SK-N-SH (cell line): Measurements from ENCODE around the gene AQP1. TPM values are rescaled to one million over a fixed set of nuclear protein-coding genes. Genes with fewer than 3 reads are reported as not detected.

ENCODE experiments used
- CTCF ChIA-PET: fragments of 300-600, 350-600 bp; formaldehyde crosslinking; extraction: SDS; loops from one replicate; lab custom pipeline; 2021; lab: Yijun Ruan, JAX
- POLR2A ChIA-PET: fragments of 350-600 bp; sonication (Branson Sonifier 250); formaldehyde crosslinking; extraction: SDS; loops from one replicate; lab custom pipeline; 2020; ENCODE audit warnings: antibody characterized with exemption, inconsistent platforms; lab: Yijun Ruan, JAX
- DNase-seq: peaks from one replicate; pipeline ENCODE4 v3.0.0; 2012
- H2AFZ ChIP-seq: fragments of 200-600 bp; sonication (generic); 2 replicates; pipeline ENCODE4 v1.8.1; 2016; ENCODE audit warnings: antibody characterized with exemption, mild to moderate bottlenecking, low read depth
- H3F3A ChIP-seq: fragments of 200-600 bp; sonication (generic); replicated peaks from 2 replicates; pipeline ENCODE3; 2016; ENCODE audit warnings: antibody characterized with exemption, mild to moderate bottlenecking; ENCODE audit not compliant: insufficient read depth
- H3K27ac ChIP-seq, 2 experiments: fragments of 200-500 bp in 1 of 2; fragments of 200-600 bp in 1 of 2; sonication (Bioruptor generic) in 1 of 2; sonication (generic), shearing (Covaris generic) in 1 of 2; 2 replicates each; pipeline versions ENCODE4 v1.5.1 to v1.6.1; 2014 to 2016; ENCODE audit warnings: low read depth in 2 of 2, inconsistent platforms in 1 of 2, low read length in 1 of 2, mild to moderate bottlenecking in 1 of 2, mixed read lengths in 1 of 2
- H3K27me3 ChIP-seq: fragments of 200-600 bp; sonication (generic), shearing (Covaris generic); 2 replicates; pipeline ENCODE4 v1.6.1; 2016; ENCODE audit warnings: mixed run types; ENCODE audit not compliant: insufficient read depth
- H3K36me3 ChIP-seq, 2 experiments: fragments of 200-500 bp in 1 of 2; fragments of 200-600 bp in 1 of 2; sonication (Bioruptor generic) in 1 of 2; sonication (generic) in 1 of 2; replicated peaks in 1 of 2; 2 replicates each; pipeline versions ENCODE3 to v1.5.1; 2014 to 2016; ENCODE audit warnings: low read length in 1 of 2, mild to moderate bottlenecking in 1 of 2; ENCODE audit not compliant: insufficient read depth in 2 of 2, control insufficient read depth in 1 of 2
- H3K4me1 ChIP-seq, 2 experiments: fragments of 200-500 bp in 1 of 2; fragments of 200-600 bp in 1 of 2; sonication (Bioruptor generic) in 1 of 2; sonication (generic), shearing (Covaris generic) in 1 of 2; 2 replicates each; pipeline versions ENCODE4 v1.5.1 to v1.6.1; 2014 to 2016; ENCODE audit warnings: low read depth in 1 of 2, low read length in 1 of 2, mixed run types in 1 of 2; ENCODE audit not compliant: insufficient read depth in 2 of 2, control insufficient read depth in 1 of 2
- H3K4me2 ChIP-seq: fragments of 200-600 bp; sonication (generic), shearing (Covaris generic); 2 replicates; pipeline ENCODE4 v1.6.1; 2017; ENCODE audit warnings: mixed run types
- H3K4me3 ChIP-seq, 2 experiments: fragments of 200-500 bp in 1 of 2; fragments of 200-600 bp in 1 of 2; sonication (Bioruptor generic) in 1 of 2; sonication (generic), shearing (Covaris generic) in 1 of 2; 2 replicates each; pipeline versions ENCODE4 v1.5.1 to v1.8.1; 2014 to 2016; ENCODE audit warnings: low read depth in 2 of 2, inconsistent platforms in 1 of 2, low read length in 1 of 2, mild to moderate bottlenecking in 1 of 2, mixed read lengths in 1 of 2, moderate library complexity in 1 of 2
- H3K79me2 ChIP-seq: fragments of 200-600 bp; sonication (generic); 2 replicates; pipeline ENCODE4 v1.8.1; 2017; ENCODE audit warnings: mild to moderate bottlenecking; ENCODE audit not compliant: insufficient read depth
- H3K9ac ChIP-seq: fragments of 200-600 bp; sonication (generic); 2 replicates; pipeline ENCODE4 v1.6.1; 2017; ENCODE audit warnings: mixed run types
- H3K9me2 ChIP-seq: fragments of 200-600 bp; sonication (generic); 2 replicates; pipeline ENCODE4 v1.6.1; 2017; ENCODE audit warnings: mixed run types
- H3K9me3 ChIP-seq: fragments of 200-600 bp; sonication (generic); 2 replicates; pipeline ENCODE4 v1.6.1; 2017; ENCODE audit warnings: mixed run types, mild to moderate bottlenecking, moderate library complexity
- H4K20me1 ChIP-seq: fragments of 200-600 bp; sonication (generic); 2 replicates; pipeline ENCODE4 v1.6.1; 2017; ENCODE audit warnings: mild to moderate bottlenecking, mixed run types; ENCODE audit not compliant: insufficient read depth
- CHD2 ChIP-seq: fragments of 150-350 bp; IDR thresholded peaks from 2 replicates; pipeline ENCODE4 v1.6.1; 2018; ENCODE audit warnings: low read length; ENCODE audit not compliant: partially characterized antibody
- FOSL2 ChIP-seq: IDR thresholded peaks from 2 replicates; pipeline ENCODE4 v1.4.0; 2012; ENCODE audit warnings: low read depth, mild to moderate bottlenecking, moderate library complexity, borderline replicate concordance
- GATA2 ChIP-seq: sonication (generic); formaldehyde crosslinking; IDR thresholded peaks from 2 replicates; pipeline ENCODE4 v1.5.0; 2020; ENCODE audit warnings: mild to moderate bottlenecking, missing genetic modification reagents
- JUND ChIP-seq: IDR thresholded peaks from 2 replicates; pipeline ENCODE4 v1.4.0; 2012
- NFIC ChIP-seq: IDR thresholded peaks from 2 replicates; pipeline ENCODE4 v1.4.0; 2012; ENCODE audit warnings: borderline replicate concordance
- NRF1 ChIP-seq: IDR thresholded peaks from 2 replicates; pipeline ENCODE4 v1.6.1; 2012; ENCODE audit warnings: low read depth, mild to moderate bottlenecking, low read length
- RAD21 ChIP-seq: IDR thresholded peaks from 2 replicates; pipeline ENCODE4 v1.6.1; 2012; ENCODE audit warnings: mild to moderate bottlenecking, low read length
- RFX5 ChIP-seq: IDR thresholded peaks from 2 replicates; pipeline ENCODE4 v1.6.1; 2012; ENCODE audit warnings: mild to moderate bottlenecking, improper control_type of control experiment, low read length
- RXRA ChIP-seq: IDR thresholded peaks from 2 replicates; pipeline ENCODE4 v1.4.0; 2012; ENCODE audit warnings: low read depth, mild to moderate bottlenecking, borderline replicate concordance
- TAF1 ChIP-seq: IDR thresholded peaks from 2 replicates; pipeline ENCODE4 v1.6.1; 2012; ENCODE audit warnings: low read depth, mild to moderate bottlenecking, low read length, moderate library complexity, borderline replicate concordance
- TCF12 ChIP-seq: IDR thresholded peaks from 2 replicates; pipeline ENCODE4 v1.4.0; 2012
- TEAD4 ChIP-seq: IDR thresholded peaks from 2 replicates; pipeline ENCODE4 v1.4.0; 2012; ENCODE audit warnings: mild to moderate bottlenecking, borderline replicate concordance; ENCODE audit not compliant: insufficient read depth
- WGBS: methylation state at CpG from one replicate; pipeline ENCODE4 v1.1.6; 2017; ENCODE audit warnings: low lambda C conversion rate; 5-methylcytosine and 5-hydroxymethylcytosine counted together
- polyA plus RNA-seq, 3 experiments: library from polyadenylated mRNA; depleted of rRNA; stranded (reverse); fragments of >200 nt; gene quantifications; 2 replicates each; pipeline ENCODE4 v1.2.3, GENCODE V29; 2012
- TF ChIP-seq, protein P1 (sequence below): IDR thresholded peaks from 2 replicates; pipeline ENCODE4 v1.4.0; 2012; ENCODE audit warnings: low read depth
- TF ChIP-seq, protein P2 (sequence below): IDR thresholded peaks from 2 replicates; pipeline ENCODE4 v1.4.0; 2012; ENCODE audit warnings: low read depth, borderline replicate concordance
- TF ChIP-seq, protein P3 (sequence below): IDR thresholded peaks from 2 replicates; pipeline ENCODE4; 2012
- TF ChIP-seq, protein P4 (sequence below): fragments of 150-350 bp; IDR thresholded peaks from 2 replicates; pipeline ENCODE4 v1.6.1; 2016; ENCODE audit warnings: mild to moderate bottlenecking, low read depth, low read length
- TF ChIP-seq, protein P5 (sequence below): fragments of 150-350 bp; IDR thresholded peaks from 2 replicates; pipeline ENCODE4 v1.6.1; 2017; ENCODE audit warnings: antibody characterized with exemption, low read length, low read depth, borderline replicate concordance
- TF ChIP-seq, protein P6 (sequence below): IDR thresholded peaks from 2 replicates; pipeline ENCODE4 v1.4.0; 2012; ENCODE audit warnings: low read depth, borderline replicate concordance
- TF ChIP-seq, protein P7 (sequence below): IDR thresholded peaks from 2 replicates; pipeline ENCODE4 v1.6.1; 2012; ENCODE audit warnings: mild to moderate bottlenecking, low read depth, low read length, moderate library complexity

Gene AQP1
- polyA plus RNA-seq, 1 of the 3 experiments (the other 2 are of a cell fraction): 1.7 TPM

DNA sequence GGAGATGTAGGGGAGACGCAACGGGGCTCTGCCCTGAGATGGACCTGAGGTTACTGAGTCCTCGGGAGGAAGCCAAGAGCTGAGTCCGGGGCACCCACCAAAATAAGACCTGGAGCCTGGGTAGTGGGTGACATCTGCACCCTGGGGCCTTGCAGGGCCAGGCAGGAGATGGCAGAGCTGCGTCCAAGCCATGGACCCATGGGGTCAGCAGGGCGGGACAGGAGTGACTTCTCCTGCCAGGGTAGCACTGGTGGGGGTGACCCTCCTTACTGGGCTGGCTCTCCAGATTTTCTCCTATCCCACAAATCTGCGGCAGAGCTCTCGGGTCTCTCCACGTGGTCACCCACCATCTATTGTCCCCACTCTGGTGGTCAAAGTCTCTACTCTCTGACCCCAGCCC lies 54.2 kb downstream of the AQP1 start:
- no peaks in the 10 kb centered on the region for H3F3A ChIP-seq
- H3K4me2 ChIP-seq: no peak overlapping the region
- no peak overlapping the region for H3K4me3 ChIP-seq
- CTCF ChIA-PET: interaction anchor here (0.6 to 13.1 kb wide), 6 partner anchors 8 to 157 kb away, joined by 4 to 119 read pairs (median 19); no protein-coding TSS in a partner anchor
- no peaks in the 10 kb centered on the region for H3K4me1 ChIP-seq
- H3K36me3 ChIP-seq: no peaks in the 10 kb centered on the region
- no peaks in the 10 kb centered on the region for H4K20me1 ChIP-seq
- no peaks in the 10 kb centered on the region for H3K9me3 ChIP-seq
- H3K27me3 ChIP-seq: peaks cover 55% of the 10 kb centered on the region
- 77% methylated on average over 7 of the region's 9 CpGs for WGBS
- TF ChIP-seq CHD2: no peak
- TF ChIP-seq NRF1: no peak
- no peak for TF ChIP-seq TCF12
- TF ChIP-seq, protein P1, sequence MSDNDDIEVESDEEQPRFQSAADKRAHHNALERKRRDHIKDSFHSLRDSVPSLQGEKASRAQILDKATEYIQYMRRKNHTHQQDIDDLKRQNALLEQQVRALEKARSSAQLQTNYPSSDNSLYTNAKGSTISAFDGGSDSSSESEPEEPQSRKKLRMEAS: no peak
- TF ChIP-seq GATA2 (CRISPR knock-in tag): no peak
- TF ChIP-seq, protein P2, sequence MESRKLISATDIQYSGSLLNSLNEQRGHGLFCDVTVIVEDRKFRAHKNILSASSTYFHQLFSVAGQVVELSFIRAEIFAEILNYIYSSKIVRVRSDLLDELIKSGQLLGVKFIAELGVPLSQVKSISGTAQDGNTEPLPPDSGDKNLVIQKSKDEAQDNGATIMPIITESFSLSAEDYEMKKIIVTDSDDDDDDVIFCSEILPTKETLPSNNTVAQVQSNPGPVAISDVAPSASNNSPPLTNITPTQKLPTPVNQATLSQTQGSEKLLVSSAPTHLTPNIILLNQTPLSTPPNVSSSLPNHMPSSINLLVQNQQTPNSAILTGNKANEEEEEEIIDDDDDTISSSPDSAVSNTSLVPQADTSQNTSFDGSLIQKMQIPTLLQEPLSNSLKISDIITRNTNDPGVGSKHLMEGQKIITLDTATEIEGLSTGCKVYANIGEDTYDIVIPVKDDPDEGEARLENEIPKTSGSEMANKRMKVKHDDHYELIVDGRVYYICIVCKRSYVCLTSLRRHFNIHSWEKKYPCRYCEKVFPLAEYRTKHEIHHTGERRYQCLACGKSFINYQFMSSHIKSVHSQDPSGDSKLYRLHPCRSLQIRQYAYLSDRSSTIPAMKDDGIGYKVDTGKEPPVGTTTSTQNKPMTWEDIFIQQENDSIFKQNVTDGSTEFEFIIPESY: no peak
- TF ChIP-seq, protein P3, sequence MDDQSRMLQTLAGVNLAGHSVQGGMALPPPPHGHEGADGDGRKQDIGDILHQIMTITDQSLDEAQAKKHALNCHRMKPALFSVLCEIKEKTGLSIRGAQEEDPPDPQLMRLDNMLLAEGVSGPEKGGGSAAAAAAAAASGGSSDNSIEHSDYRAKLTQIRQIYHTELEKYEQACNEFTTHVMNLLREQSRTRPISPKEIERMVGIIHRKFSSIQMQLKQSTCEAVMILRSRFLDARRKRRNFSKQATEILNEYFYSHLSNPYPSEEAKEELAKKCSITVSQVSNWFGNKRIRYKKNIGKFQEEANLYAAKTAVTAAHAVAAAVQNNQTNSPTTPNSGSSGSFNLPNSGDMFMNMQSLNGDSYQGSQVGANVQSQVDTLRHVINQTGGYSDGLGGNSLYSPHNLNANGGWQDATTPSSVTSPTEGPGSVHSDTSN: no peak
- no peak for TF ChIP-seq FOSL2
- no peak for TF ChIP-seq RAD21
- TF ChIP-seq, protein P4, sequence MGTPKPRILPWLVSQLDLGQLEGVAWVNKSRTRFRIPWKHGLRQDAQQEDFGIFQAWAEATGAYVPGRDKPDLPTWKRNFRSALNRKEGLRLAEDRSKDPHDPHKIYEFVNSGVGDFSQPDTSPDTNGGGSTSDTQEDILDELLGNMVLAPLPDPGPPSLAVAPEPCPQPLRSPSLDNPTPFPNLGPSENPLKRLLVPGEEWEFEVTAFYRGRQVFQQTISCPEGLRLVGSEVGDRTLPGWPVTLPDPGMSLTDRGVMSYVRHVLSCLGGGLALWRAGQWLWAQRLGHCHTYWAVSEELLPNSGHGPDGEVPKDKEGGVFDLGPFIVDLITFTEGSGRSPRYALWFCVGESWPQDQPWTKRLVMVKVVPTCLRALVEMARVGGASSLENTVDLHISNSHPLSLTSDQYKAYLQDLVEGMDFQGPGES: no peak
- TF ChIP-seq, protein P5, sequence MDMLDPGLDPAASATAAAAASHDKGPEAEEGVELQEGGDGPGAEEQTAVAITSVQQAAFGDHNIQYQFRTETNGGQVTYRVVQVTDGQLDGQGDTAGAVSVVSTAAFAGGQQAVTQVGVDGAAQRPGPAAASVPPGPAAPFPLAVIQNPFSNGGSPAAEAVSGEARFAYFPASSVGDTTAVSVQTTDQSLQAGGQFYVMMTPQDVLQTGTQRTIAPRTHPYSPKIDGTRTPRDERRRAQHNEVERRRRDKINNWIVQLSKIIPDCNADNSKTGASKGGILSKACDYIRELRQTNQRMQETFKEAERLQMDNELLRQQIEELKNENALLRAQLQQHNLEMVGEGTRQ: no peak
- TF ChIP-seq RXRA: no peak
- TF ChIP-seq RFX5: no peak
- TF ChIP-seq NFIC: no peak
- TF ChIP-seq, protein P6, sequence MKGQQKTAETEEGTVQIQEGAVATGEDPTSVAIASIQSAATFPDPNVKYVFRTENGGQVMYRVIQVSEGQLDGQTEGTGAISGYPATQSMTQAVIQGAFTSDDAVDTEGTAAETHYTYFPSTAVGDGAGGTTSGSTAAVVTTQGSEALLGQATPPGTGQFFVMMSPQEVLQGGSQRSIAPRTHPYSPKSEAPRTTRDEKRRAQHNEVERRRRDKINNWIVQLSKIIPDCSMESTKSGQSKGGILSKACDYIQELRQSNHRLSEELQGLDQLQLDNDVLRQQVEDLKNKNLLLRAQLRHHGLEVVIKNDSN: no peak
- TF ChIP-seq, protein P7, sequence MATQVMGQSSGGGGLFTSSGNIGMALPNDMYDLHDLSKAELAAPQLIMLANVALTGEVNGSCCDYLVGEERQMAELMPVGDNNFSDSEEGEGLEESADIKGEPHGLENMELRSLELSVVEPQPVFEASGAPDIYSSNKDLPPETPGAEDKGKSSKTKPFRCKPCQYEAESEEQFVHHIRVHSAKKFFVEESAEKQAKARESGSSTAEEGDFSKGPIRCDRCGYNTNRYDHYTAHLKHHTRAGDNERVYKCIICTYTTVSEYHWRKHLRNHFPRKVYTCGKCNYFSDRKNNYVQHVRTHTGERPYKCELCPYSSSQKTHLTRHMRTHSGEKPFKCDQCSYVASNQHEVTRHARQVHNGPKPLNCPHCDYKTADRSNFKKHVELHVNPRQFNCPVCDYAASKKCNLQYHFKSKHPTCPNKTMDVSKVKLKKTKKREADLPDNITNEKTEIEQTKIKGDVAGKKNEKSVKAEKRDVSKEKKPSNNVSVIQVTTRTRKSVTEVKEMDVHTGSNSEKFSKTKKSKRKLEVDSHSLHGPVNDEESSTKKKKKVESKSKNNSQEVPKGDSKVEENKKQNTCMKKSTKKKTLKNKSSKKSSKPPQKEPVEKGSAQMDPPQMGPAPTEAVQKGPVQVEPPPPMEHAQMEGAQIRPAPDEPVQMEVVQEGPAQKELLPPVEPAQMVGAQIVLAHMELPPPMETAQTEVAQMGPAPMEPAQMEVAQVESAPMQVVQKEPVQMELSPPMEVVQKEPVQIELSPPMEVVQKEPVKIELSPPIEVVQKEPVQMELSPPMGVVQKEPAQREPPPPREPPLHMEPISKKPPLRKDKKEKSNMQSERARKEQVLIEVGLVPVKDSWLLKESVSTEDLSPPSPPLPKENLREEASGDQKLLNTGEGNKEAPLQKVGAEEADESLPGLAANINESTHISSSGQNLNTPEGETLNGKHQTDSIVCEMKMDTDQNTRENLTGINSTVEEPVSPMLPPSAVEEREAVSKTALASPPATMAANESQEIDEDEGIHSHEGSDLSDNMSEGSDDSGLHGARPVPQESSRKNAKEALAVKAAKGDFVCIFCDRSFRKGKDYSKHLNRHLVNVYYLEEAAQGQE: no peak
- no peak for TF ChIP-seq JUND
- TF ChIP-seq TAF1: no peak
- no peak for TF ChIP-seq TEAD4
- TF ChIP-seq, all 33 proteins: peak for 0
- Histone ChIP-seq H3K9me2 (no peaks in the 10 kb centered on the region), H3K27ac (no peak overlapping the region), H2AFZ (no peak overlapping the region), H3K9ac (no peak overlapping the region), H3K79me2 (no peaks in the 10 kb centered on the region)
- POLR2A ChIA-PET: no interaction called here
- no peak for DNase-seq
